ENCODE data around the gene CPT2.

The CPT2 gene

GRCh38 chr1:53214376-53214940, 17.8 kb downstream of the CPT2 start:
- no peaks in the 10 kb centered on the region for H3K9me2 ChIP-seq (replicated peaks; ENCODE audit: insufficient read depth, low read length)
- TF ChIP-seq EZH2phosphoT487 (IDR thresholded peaks at IDR 0.05; ENCODE audit: low read length), result no peak
- TF ChIP-seq EZH2 (optimal IDR thresholded peaks at IDR 0.05; ENCODE audit: low read depth, low read length), result no peak
- no peak for TF ChIP-seq CTCF (IDR thresholded peaks at IDR 0.05; ENCODE audit: low read length)
- DNase-seq, result no peak
- H3K27ac ChIP-seq (ENCODE audit: low read length), result no peak overlapping the region
- H4K20me1 ChIP-seq (ENCODE audit: insufficient read depth, low read length), result no peaks in the 10 kb centered on the region
- no peaks in the 10 kb centered on the region for H3K27me3 ChIP-seq (replicated peaks; ENCODE audit: insufficient read depth, low read length)
- no peak overlapping the region for H3K9ac ChIP-seq (ENCODE audit: low read length)
- H3F3A ChIP-seq (ENCODE audit: insufficient read depth, low read length), result no peaks in the 10 kb centered on the region
- H3K79me2 ChIP-seq (ENCODE audit: low read length), result peaks cover 3% of the 10 kb centered on the region
- H3K9me3 ChIP-seq (replicated peaks; ENCODE audit: insufficient read depth, low read length), result no peaks in the 10 kb centered on the region
- peaks cover 4% of the 10 kb centered on the region; the same call in 1 of the 2 replicates for H3K4me1 ChIP-seq (ENCODE audit: low read length)
- no peak overlapping the region for H2AFZ ChIP-seq (ENCODE audit: low read length)
- no peak overlapping the region for H3K4me3 ChIP-seq (ENCODE audit: low read length)
- H3K36me3 ChIP-seq (replicated peaks; ENCODE audit: insufficient read depth, low read length), result no peaks in the 10 kb centered on the region
- H3K4me2 ChIP-seq (ENCODE audit: low read depth, low read length), result no peak overlapping the region

GRCh38 chr1:53218201-53218600, 21.6 kb downstream of the CPT2 start:
- no peaks in the 10 kb centered on the region for H3F3A ChIP-seq (ENCODE audit: insufficient read depth, low read length)
- H3K4me3 ChIP-seq (ENCODE audit: low read length), result no peak overlapping the region
- H3K9me2 ChIP-seq (replicated peaks; ENCODE audit: insufficient read depth, low read length), result no peaks in the 10 kb centered on the region
- no peaks in the 10 kb centered on the region for H4K20me1 ChIP-seq (ENCODE audit: insufficient read depth, low read length)
- peaks cover 7% of the 10 kb centered on the region for H3K79me2 ChIP-seq (ENCODE audit: low read length)
- no peak overlapping the region for H2AFZ ChIP-seq (ENCODE audit: low read length)
- H3K4me1 ChIP-seq (ENCODE audit: low read length), result peaks cover 12% of the 10 kb centered on the region; the same call in 1 of the 2 replicates
- TF ChIP-seq CTCF (IDR thresholded peaks at IDR 0.05; ENCODE audit: low read length), result no peak
- TF ChIP-seq EZH2 (optimal IDR thresholded peaks at IDR 0.05; ENCODE audit: low read depth, low read length), result no peak
- TF ChIP-seq EZH2phosphoT487 (IDR thresholded peaks at IDR 0.05; ENCODE audit: low read length), result no peak
- H3K9ac ChIP-seq (ENCODE audit: low read length), result no peak overlapping the region
- H3K4me2 ChIP-seq (ENCODE audit: low read depth, low read length), result no peak overlapping the region
- no peak overlapping the region for H3K27ac ChIP-seq (ENCODE audit: low read length)
- H3K36me3 ChIP-seq (replicated peaks; ENCODE audit: insufficient read depth, low read length), result no peaks in the 10 kb centered on the region
- DNase-seq, result no peak
- no peaks in the 10 kb centered on the region for H3K27me3 ChIP-seq (replicated peaks; ENCODE audit: insufficient read depth, low read length)
- H3K9me3 ChIP-seq (replicated peaks; ENCODE audit: insufficient read depth, low read length), result no peaks in the 10 kb centered on the region

GRCh38 chr1:53219711-53220110, 23.1 kb downstream of the CPT2 start:
- Histone ChIP-seq H3K27me3 (replicated peaks; ENCODE audit: insufficient read depth, low read length) (no peaks in the 10 kb centered on the region), H3K9me3 (replicated peaks; ENCODE audit: insufficient read depth, low read length) (no peaks in the 10 kb centered on the region), H3K4me1 (ENCODE audit: low read length) (peaks cover 12% of the 10 kb centered on the region; the same call in 1 of the 2 replicates), H3K9ac (ENCODE audit: low read length) (peak overlapping the region; percentile 84; the same call in 1 of the 2 replicates), H3K9me2 (replicated peaks; ENCODE audit: insufficient read depth, low read length) (no peaks in the 10 kb centered on the region), H3K4me3 (ENCODE audit: low read length) (peak overlapping the region; percentile 77), H3K79me2 (ENCODE audit: low read length) (peaks cover 7% of the 10 kb centered on the region), H3K36me3 (replicated peaks; ENCODE audit: insufficient read depth, low read length) (no peaks in the 10 kb centered on the region), H4K20me1 (ENCODE audit: insufficient read depth, low read length) (no peaks in the 10 kb centered on the region), H3K4me2 (ENCODE audit: low read depth, low read length) (peak overlapping the region; percentile 93), H3F3A (ENCODE audit: insufficient read depth, low read length) (no peaks in the 10 kb centered on the region), H2AFZ (ENCODE audit: low read length) (peak overlapping the region; percentile 79), H3K27ac (ENCODE audit: low read length) (no peak overlapping the region; the same call in 1 of the 2 replicates)
- TF ChIP-seq EZH2 (optimal IDR thresholded peaks at IDR 0.05; ENCODE audit: low read depth, low read length) (no peak), CTCF (IDR thresholded peaks at IDR 0.05; ENCODE audit: low read length) (no peak), EZH2phosphoT487 (IDR thresholded peaks at IDR 0.05; ENCODE audit: low read length) (no peak)
- no peak for DNase-seq

All from MM.1S (cell line).